ENCODE results near the gene FAM181A.

The FAM181A gene

GRCh38 chr14:93960108-93960475, 32.9 kb downstream of the FAM181A start:
- DNase-seq (ENCODE audit: extremely low read depth, low read depth): no peak
- TF ChIP-seq CTCF (IDR thresholded peaks at IDR 0.05; ENCODE audit: low read depth, low read length): no peak

GRCh38 chr14:93960774-93961438, 33.8 kb downstream of the FAM181A start:
- TF ChIP-seq CTCF (IDR thresholded peaks at IDR 0.05; ENCODE audit: low read depth, low read length): no peak
- no peak for DNase-seq (ENCODE audit: extremely low read depth, low read depth)

GRCh38 chr14:93961620-93962019, 34.5 kb downstream of the FAM181A start:
- TF ChIP-seq CTCF (IDR thresholded peaks at IDR 0.05; ENCODE audit: low read depth, low read length): no peak
- DNase-seq (ENCODE audit: extremely low read depth, low read depth): no peak

- DNase-seq (ENCODE audit: extremely low read depth, low read depth): no peak
- TF ChIP-seq CTCF (IDR thresholded peaks at IDR 0.05; ENCODE audit: low read depth, low read length): no peak
Observed at GRCh38 chr14:93962701-93963601, 35.8 kb downstream of the FAM181A start.

GRCh38 chr14:93963692-93964091, 36.5 kb downstream of the FAM181A start:
- DNase-seq (ENCODE audit: extremely low read depth, low read depth): no peak
- no peak for TF ChIP-seq CTCF (IDR thresholded peaks at IDR 0.05; ENCODE audit: low read depth, low read length)

- DNase-seq (ENCODE audit: extremely low read depth, low read depth): no peak
- TF ChIP-seq CTCF (IDR thresholded peaks at IDR 0.05; ENCODE audit: low read depth, low read length): no peak
Observed at GRCh38 chr14:93964281-93964680, 37.1 kb downstream of the FAM181A start.

- no peak for DNase-seq (ENCODE audit: extremely low read depth, low read depth)
- TF ChIP-seq CTCF (IDR thresholded peaks at IDR 0.05; ENCODE audit: low read depth, low read length): no peak
Observed at GRCh38 chr14:93964820-93965286, 37.7 kb downstream of the FAM181A start.
